ENCODE measurements around the gene RBSN.

Gene RBSN

GRCh38 chr3:15049584-15049983 is 49.4 kb downstream of the RBSN start:
- Histone ChIP-seq H3K9me3 (ENCODE audit: insufficient read depth, low read length) (no peaks in the 10 kb centered on the region), H3K4me2 (ENCODE audit: low read depth, low read length, poor library complexity, severe bottlenecking) (no peak overlapping the region), H3K79me2 (ENCODE audit: insufficient read depth, low read length) (peaks cover 42% of the 10 kb centered on the region), H2AFZ (ENCODE audit: low read depth, low read length, severe bottlenecking) (no peak overlapping the region), H3K9ac (ENCODE audit: low read length) (no peak overlapping the region), H3K9me2 (replicated peaks; ENCODE audit: insufficient read depth, low read length) (no peaks in the 10 kb centered on the region), H3K36me3 (ENCODE audit: low read length) (peaks cover 38% of the 10 kb centered on the region), H3F3A (ENCODE audit: insufficient read depth) (peaks cover 30% of the 10 kb centered on the region), H3K27me3 (ENCODE audit: low read length) (no peaks in the 10 kb centered on the region), H3K27ac (ENCODE audit: low read depth, low read length) (peak overlapping the region; percentile 83), H3K4me3 (ENCODE audit: insufficient read depth, low read length, poor library complexity, severe bottlenecking) (no peak overlapping the region), H4K20me1 (ENCODE audit: low read depth, low read length) (peaks cover 5% of the 10 kb centered on the region; the same call in 1 of the 2 replicates)
- no peak for TF ChIP-seq EZH2phosphoT487 (conservative IDR thresholded peaks at IDR 0.05; ENCODE audit: low read length)
- TF ChIP-seq CTCF (IDR thresholded peaks at IDR 0.05; ENCODE audit: insufficient read depth, low read length, poor library complexity, severe bottlenecking): no peak

- H2AFZ ChIP-seq (ENCODE audit: low read depth, low read length, severe bottlenecking): no peak overlapping the region
- H3K9me2 ChIP-seq (replicated peaks; ENCODE audit: insufficient read depth, low read length): no peaks in the 10 kb centered on the region
- no peaks in the 10 kb centered on the region for H3K9me3 ChIP-seq (ENCODE audit: insufficient read depth, low read length)
- H3K27me3 ChIP-seq (ENCODE audit: low read length): no peaks in the 10 kb centered on the region
- TF ChIP-seq EZH2phosphoT487 (conservative IDR thresholded peaks at IDR 0.05; ENCODE audit: low read length) (no peak), CTCF (IDR thresholded peaks at IDR 0.05; ENCODE audit: insufficient read depth, low read length, poor library complexity, severe bottlenecking) (no peak)
- peaks cover 12% of the 10 kb centered on the region; the same call in 1 of the 2 replicates for H3K79me2 ChIP-seq (ENCODE audit: insufficient read depth, low read length)
- H3K4me2 ChIP-seq (ENCODE audit: low read depth, low read length, poor library complexity, severe bottlenecking): no peak overlapping the region
- peaks cover 54% of the 10 kb centered on the region for H3K36me3 ChIP-seq (ENCODE audit: low read length)
- no peak overlapping the region for H3K4me3 ChIP-seq (ENCODE audit: insufficient read depth, low read length, poor library complexity, severe bottlenecking)
- H3F3A ChIP-seq (ENCODE audit: insufficient read depth): peaks cover 26% of the 10 kb centered on the region
- no peak overlapping the region for H3K9ac ChIP-seq (ENCODE audit: low read length)
- peaks cover 3% of the 10 kb centered on the region; the same call in 1 of the 2 replicates for H4K20me1 ChIP-seq (ENCODE audit: low read depth, low read length)
- H3K27ac ChIP-seq (ENCODE audit: low read depth, low read length): no peak overlapping the region
Observed at GRCh38 chr3:15045667-15046066, 53.3 kb downstream of the RBSN start.

- H3K4me3 ChIP-seq (ENCODE audit: insufficient read depth, low read length, poor library complexity, severe bottlenecking): no peak overlapping the region
- peaks cover 52% of the 10 kb centered on the region for H3K36me3 ChIP-seq (ENCODE audit: low read length)
- H2AFZ ChIP-seq (ENCODE audit: low read depth, low read length, severe bottlenecking): no peak overlapping the region
- no peak overlapping the region for H3K4me2 ChIP-seq (ENCODE audit: low read depth, low read length, poor library complexity, severe bottlenecking)
- H3K9ac ChIP-seq (ENCODE audit: low read length): no peak overlapping the region
- H3K79me2 ChIP-seq (ENCODE audit: insufficient read depth, low read length): peaks cover 2% of the 10 kb centered on the region; the same call in 1 of the 2 replicates
- H3K27me3 ChIP-seq (ENCODE audit: low read length): no peaks in the 10 kb centered on the region
- no peaks in the 10 kb centered on the region for H4K20me1 ChIP-seq (ENCODE audit: low read depth, low read length)
- H3K9me3 ChIP-seq (ENCODE audit: insufficient read depth, low read length): no peaks in the 10 kb centered on the region
- no peaks in the 10 kb centered on the region for H3K9me2 ChIP-seq (replicated peaks; ENCODE audit: insufficient read depth, low read length)
- H3K27ac ChIP-seq (ENCODE audit: low read depth, low read length): no peak overlapping the region
- no peak for TF ChIP-seq CTCF (IDR thresholded peaks at IDR 0.05; ENCODE audit: insufficient read depth, low read length, poor library complexity, severe bottlenecking)
- no peak for TF ChIP-seq EZH2phosphoT487 (conservative IDR thresholded peaks at IDR 0.05; ENCODE audit: low read length)
- H3F3A ChIP-seq (ENCODE audit: insufficient read depth): peaks cover 20% of the 10 kb centered on the region
Observed at GRCh38 chr3:15044326-15044725, 54.6 kb downstream of the RBSN start.

Measured in SU-DHL-6 (cell line).